NCI-H2107 treated with DMSO at 0.1 percent for 48 hours (cell line): ENCODE measurements around the gene ME2.
"Not testable (repeated sequence)": the region's sequence is repeated elsewhere in the genome, so short reads cannot be mapped to it uniquely, and the experiment has no call there.

ENCODE experiments used
- DNase-seq: peaks from one replicate; lab custom pipeline; 2025; ENCODE audit not compliant: unreplicated experiment; lab: John Stamatoyannopoulos, UW

Gene ME2

GRCh38 chr18:50911006-50911405, 32.1 kb downstream of the ME2 start:
- DNase-seq = no peak

DNA sequence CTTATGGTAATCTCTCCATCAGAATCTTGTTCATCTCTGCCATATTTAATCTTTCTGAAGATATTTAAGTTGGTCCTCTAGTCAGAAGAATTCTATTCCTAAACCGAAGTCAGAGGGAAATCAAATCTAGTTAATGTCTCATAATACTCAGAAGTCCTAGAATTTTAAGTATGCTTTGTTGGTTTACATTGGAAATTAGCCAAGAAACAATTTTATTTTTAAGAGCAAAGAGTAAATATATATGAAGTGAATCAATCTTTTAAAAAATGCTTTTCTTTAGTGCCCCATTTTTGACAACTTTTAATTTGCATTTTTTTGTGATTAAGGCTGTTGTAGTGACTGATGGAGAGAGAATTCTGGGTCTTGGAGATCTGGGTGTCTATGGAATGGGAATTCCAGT, 38.1 kb downstream of the ME2 start:
- DNase-seq = no peak

DNA sequence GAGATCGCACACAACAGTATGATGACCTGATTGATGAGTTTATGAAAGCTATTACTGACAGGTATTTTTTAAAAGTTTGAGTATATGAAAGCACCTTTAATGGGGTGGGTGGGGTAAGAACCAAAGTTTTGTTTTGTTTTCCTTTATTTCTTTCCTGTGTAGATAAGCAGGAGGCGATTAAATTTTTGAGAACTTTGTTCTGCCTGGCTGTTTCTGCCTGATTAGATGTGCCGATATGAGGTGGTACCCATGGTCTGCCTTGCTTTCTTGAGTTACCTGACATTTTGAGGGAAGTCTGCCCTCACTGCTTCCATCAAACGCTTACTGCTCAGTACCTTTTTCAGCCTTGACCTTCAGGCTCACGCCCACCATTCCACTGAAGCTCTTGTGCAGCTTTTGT, 39.2 kb downstream of the ME2 start:
- DNase-seq = no peak

DNA sequence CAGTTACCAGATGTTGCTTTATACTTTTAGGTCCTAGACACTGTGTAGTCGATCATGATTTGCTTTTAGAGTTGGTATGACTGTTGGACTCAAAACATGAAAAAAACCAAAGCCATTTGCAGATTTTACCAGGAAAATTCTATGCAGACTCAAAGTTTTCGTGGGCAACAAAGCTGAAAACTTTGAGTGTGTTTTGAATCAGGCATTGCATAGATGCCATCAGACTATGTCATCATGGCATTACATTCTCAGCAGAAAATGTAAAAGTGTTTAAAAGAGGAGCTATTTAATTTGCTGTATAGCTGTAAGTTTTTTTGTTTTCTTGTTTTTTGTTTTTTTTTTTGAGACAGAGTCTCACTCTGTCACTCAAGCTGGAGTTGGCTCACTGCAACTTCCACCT, 45.5 kb downstream of the ME2 start:
- no peak for DNase-seq

DNA sequence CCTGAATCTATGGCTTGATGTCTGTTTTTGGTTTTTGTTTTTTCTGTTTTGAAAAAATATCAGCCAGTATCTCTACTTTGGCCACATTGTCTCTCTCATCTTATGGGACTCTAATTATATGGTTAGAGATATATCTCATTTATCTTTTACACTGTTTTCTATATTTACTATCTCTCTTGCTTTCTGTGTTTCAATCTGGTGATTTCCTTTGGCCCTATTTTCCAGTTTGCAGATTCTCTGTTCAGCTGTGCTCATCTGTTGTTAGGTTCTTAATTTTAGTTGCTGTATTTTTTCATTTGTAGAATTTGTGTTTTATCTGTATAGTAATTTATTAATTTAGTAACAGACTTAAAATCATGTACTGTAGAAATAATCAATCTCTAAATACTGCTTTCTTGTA, 47.6 kb downstream of the ME2 start:
- DNase-seq = no peak

GRCh38 chr18:50928551-50928950, 49.6 kb downstream of the ME2 start:
- DNase-seq = no peak

- DNase-seq = no peak
These were observed 54.8 kb downstream of the ME2 start for GRCh38 chr18:50933684-50934083.

DNA sequence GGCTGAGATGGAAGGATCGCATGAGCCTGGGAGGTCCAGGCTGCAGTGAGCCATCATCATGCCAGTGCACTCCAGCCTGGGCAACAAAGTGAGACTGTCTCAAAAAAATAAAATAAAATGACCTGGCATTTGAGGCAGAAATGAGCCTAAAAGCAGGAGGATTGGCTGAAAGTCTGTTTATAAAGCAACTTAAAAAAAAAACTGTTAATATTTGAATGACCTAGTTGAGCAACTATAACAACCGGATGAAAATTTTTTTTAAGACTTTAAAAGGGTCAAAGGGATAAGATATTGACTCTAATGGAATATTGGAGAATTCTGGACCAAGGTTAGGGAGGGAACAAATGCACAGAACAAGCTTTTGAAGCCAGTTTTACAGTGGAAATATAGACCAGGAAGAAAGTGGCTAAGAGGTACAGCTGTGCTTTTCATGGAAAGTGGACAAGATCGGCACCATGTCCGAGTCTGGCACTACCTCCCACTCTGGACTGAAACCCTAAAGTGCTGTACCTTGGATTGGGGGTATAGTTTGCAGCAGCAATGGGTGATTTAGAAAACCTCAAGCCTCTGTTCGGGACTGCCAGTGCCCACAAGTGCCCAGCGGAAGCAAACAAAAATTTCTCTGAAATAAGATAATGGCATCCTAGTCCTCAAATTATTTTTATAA, 55.8 kb downstream of the ME2 start:
- DNase-seq = no peak

- DNase-seq = no peak
These were observed 56.7 kb downstream of the ME2 start for GRCh38 chr18:50935493-50936191.

GRCh38 chr18:50937183-50937582, 58.3 kb downstream of the ME2 start:
- DNase-seq = no peak

- no peak for DNase-seq
These were observed 60.0 kb downstream of the ME2 start for GRCh38 chr18:50938912-50939311.

- DNase-seq = no peak
These were observed 65.5 kb downstream of the ME2 start for GRCh38 chr18:50944245-50944932.

DNA sequence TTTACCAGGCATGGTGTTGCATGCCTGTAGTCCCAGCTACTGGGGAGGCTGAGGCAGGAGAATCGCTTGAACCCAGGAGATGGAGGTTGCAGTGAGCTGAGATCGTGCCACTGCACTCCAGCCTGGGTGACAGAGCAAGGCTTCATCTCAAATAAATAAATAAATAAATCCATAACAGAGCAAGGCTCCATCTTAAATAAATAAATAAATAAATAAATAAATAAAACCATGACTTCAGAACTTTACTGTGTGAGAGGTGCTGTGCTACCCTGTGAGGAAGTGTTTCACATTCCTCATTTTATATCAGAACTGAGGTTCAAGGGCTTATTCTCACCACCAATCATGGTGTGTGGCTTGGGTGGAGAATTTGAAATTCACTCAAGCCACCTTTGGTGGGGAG, 67.0 kb downstream of the ME2 start:
- DNase-seq = not testable (repeated sequence)

- DNase-seq = no peak
These were observed 69.0 kb downstream of the ME2 start for GRCh38 chr18:50947899-50948298.

DNA sequence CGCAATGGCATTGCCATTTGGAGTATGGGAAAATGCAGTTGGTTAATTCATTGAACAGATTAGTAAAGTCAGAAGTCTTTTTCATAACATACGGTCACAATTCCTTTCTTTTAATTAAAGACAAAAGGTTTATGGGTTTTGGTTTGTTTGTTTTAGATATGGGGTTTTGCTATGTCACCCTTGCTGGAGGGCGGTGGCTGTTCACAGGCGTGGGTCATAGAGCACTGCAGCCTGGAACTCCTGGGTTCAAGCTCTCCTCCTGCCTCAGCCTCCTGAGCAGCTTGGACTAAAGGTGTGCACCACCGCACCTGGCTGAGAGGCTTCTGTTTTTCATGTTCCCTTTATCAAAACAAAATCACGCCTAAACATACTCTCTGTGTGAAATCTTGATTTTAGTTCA, 70.3 kb downstream of the ME2 start:
- DNase-seq = no peak

- DNase-seq = no peak
These were observed 71.7 kb downstream of the ME2 start for GRCh38 chr18:50950626-50951025.

GRCh38 chr18:50953822-50954221, 74.9 kb downstream of the ME2 start:
- no peak for DNase-seq

DNA sequence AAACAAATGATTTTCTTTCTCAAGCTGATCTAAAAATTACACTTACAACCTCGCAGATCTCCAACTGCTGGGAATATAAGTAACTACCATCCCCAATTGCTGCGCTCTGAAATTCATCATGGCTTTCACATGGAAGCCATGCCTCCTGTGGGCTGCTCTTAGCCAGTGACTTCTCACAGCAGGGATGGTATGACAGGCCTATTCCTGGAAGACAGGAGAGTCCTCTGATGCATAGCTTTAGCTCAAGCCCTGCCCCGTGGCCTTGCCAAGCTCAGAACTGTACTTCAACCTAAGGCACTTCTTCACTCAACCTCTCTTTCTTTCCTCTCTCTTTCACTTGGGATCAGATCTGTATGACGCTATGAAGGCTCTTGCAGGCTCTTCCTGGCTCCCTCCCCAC, 76.3 kb downstream of the ME2 start:
- DNase-seq = no peak

- DNase-seq = no peak
These were observed 77.2 kb downstream of the ME2 start for GRCh38 chr18:50956116-50956515.

DNA sequence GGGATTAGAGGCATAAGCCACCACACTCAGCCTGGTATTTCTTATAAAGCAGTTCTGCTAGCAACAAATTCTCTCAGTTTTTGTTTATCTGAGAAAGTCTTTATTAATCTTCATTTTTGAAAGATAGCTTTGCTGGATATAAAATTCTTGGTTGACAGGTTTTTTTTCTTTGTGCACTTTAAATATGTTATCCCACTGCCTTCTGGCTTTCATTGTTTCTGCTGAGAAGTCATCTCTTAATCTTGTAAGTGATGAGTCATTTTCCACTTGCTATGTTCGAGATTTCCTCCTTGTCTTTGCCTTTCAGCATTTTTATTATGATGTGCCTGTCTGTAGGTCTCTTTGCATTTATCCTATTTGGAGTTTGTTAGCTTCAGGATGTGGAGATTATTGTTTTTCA, 83.1 kb downstream of the ME2 start:
- no peak for DNase-seq

DNA sequence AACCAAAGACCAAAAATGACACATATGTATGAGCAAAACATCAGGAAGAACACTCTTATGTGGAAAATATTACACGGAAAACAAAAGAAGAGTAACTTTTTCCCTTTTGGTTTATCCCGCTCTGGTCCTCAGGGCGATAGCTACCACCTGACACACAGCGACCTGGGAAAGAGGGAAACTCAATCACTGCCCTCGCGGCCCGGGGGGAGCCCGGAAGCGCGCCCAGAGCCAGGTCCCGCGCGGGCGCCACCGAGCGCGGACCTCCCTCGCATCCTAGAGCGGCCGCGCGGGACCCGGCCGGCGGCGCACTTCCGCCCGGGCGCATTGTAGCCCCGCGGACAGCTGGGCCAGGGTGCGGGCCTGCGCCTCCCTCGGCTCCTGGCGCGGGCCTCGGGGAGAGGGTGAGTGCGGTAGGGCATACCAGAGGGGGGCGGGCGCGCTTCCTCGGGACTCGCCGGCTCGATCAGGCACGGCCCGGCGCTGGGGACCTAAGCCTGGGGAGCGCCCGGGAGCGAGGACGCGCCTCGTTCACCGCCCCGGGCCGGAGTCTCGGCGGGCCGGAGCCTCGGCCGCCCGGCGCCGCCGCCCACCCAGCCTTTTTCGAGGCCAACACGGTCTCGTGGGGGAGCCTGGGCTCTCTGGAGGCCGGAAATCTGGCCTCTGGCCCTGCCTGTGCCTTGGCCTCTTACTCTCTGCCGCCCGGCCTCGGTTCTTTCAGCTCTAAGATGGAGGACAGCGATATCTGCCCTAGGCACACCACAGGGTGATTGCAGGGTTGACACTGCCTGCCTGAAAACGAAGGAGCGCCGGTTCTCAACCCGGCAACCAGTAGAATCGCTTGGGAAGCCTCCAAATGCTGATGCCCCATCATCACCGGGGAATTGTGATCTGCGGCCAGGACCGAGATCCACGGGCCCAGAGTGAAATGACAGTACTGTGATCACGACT, 89.1 kb downstream of the ME2 start, which contains the start of gene ELAC1:
ELAC1 (plus strand) TSS at position 327 of the 948 bp plus-strand sequence. CDS start 6,365 bp downstream, outside the sequence.
- DNase-seq = peak; percentile 80
